ENCODE results near the gene TUBA4B. TPM values are rescaled to one million over a fixed set of nuclear protein-coding genes. Genes with fewer than 3 reads are reported as not detected.
A peak's percentile ranks its signal among the peaks of the same experiment; 100 is the strongest.

TUBA4B gene
- total RNA-seq, 6 experiments from 2014 or later = 0.27 to 2.0 (median 0.57) TPM; not detected in 2

DNA sequence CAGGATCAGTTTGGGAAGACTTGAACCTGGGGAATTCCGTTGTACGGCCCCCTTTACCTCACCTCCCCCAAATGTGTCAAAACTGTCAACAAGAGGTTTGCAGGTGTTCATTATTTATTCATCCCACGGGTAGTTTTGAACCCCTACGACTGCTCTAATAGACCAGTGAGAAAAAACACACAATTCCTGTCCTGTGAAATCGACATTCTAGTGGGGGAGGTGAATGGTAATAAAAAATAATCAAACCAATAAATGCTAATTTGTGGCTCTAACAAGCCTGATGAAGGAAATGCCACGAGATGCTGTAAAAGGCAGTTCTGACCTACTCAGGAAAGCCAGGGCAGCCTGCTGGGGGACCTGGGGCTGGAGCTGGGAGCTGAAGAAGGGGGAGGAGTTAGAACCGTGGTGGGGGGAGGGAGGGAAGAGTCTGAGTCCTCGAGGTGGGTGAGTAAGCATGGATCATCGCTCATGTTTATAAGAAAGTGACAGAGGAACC is 25.7 kb downstream of the TUBA4B start:
- Histone ChIP-seq H3K9me3 (no peaks in the 10 kb centered on the region), H3K27me3 (no peaks in the 10 kb centered on the region)
- WGBS (ENCODE audit: insufficient coverage, low coverage, low lambda C conversion rate, missing lambda C conversion rate) = 12% methylated on average over 8 of the region's 9 CpGs

DNA sequence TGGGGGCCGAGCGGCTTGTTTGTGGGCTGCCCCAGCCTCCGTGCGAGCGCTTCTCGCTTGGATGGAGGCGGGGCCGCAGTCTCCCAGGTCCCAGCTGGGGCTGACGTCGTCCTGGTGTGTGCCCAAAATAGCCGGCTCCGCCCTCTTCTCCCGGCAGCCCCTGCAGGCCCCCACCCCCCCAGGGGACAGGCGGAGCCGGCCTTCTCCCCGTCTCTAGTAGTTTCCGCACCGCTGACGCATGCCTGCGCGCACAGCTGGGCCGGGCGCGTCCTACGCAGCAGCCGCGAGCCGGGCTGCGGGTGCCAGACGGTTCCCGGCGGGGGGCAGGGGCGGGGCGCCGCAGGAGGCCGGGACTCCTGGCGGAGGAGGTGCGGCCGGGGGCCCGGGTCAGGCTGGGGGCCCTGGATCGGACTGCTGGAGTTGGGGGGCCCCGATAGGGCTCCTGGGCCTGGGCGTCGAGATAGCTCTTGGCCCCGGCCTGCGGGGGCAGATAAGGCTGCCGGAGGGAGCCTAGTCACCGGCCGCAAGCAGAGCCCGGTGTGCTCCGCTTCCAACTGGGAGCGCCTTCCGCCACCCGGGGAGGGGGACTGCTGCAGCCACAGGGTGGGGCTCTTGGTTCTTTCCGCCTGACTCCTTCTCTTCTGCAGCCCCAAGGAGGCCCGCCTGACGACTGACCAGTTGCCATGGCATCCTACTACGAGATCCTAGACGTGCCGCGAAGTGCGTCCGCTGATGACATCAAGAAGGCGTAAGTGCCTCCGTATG is 26.3 kb downstream of the TUBA4B start, which contains the start of gene DNAJB2:
Gene DNAJB2, plus strand, starts transcription at position 216 of the 765 bp plus-strand sequence. Its CDS starts 468 bp downstream, at position 684.
- no peaks in the 10 kb centered on the region for H3K9me3 ChIP-seq
- peaks cover 0 to 15% (median 0%) of the 10 kb centered on the region in 4 donors for H3K4me1 ChIP-seq
- H3K27me3 ChIP-seq = no peaks in the 10 kb centered on the region
- peaks cover 0 to 33% (median 5%) of the 10 kb centered on the region in 4 donors for H3K36me3 ChIP-seq
- ATAC-seq = peak; percentile 94 to 97 (median 96)
- peak; percentile 99 for DNase-seq
- peak within 1 kb of the TSS; percentile 95 to 100 (median 99) for H3K27ac ChIP-seq
- H3K4me3 ChIP-seq = peak within 1 kb of the TSS; percentile 48 to 93 (median 75)
- intact Hi-C loops (cut with DNase I) = no loop called here
- TF ChIP-seq POLR2A (IDR thresholded peaks at IDR 0.05) = peak; percentile 96
- TF ChIP-seq, protein P1, sequence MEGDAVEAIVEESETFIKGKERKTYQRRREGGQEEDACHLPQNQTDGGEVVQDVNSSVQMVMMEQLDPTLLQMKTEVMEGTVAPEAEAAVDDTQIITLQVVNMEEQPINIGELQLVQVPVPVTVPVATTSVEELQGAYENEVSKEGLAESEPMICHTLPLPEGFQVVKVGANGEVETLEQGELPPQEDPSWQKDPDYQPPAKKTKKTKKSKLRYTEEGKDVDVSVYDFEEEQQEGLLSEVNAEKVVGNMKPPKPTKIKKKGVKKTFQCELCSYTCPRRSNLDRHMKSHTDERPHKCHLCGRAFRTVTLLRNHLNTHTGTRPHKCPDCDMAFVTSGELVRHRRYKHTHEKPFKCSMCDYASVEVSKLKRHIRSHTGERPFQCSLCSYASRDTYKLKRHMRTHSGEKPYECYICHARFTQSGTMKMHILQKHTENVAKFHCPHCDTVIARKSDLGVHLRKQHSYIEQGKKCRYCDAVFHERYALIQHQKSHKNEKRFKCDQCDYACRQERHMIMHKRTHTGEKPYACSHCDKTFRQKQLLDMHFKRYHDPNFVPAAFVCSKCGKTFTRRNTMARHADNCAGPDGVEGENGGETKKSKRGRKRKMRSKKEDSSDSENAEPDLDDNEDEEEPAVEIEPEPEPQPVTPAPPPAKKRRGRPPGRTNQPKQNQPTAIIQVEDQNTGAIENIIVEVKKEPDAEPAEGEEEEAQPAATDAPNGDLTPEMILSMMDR (IDR thresholded peaks at IDR 0.05) = peak in 1 of 4 donors; percentile 5
- WGBS (ENCODE audit: insufficient coverage, low coverage, low lambda C conversion rate, missing lambda C conversion rate) = 0% methylated on average over 12 of the region's 65 CpGs

More for the DNA sequence above, 25.7 kb downstream of the TUBA4B start:
- ATAC-seq (peak in 2 of 4 donors; percentile 52 to 61), DNase-seq (no peak)
- Histone ChIP-seq H3K4me1 (peaks cover 0 to 15% (median 0%) of the 10 kb centered on the region in 4 donors), H3K27ac (peak overlapping the region; percentile 95 to 100 (median 99)), H3K36me3 (peaks cover 0 to 28% (median 5%) of the 10 kb centered on the region in 4 donors), H3K4me3 (peak overlapping the region; percentile 48 to 93 (median 75))
- intact Hi-C loops (cut with DNase I) = no loop called here
- TF ChIP-seq POLR2A (IDR thresholded peaks at IDR 0.05) = no peak
- TF ChIP-seq, protein P1 (IDR thresholded peaks at IDR 0.05) = no peak

DNA sequence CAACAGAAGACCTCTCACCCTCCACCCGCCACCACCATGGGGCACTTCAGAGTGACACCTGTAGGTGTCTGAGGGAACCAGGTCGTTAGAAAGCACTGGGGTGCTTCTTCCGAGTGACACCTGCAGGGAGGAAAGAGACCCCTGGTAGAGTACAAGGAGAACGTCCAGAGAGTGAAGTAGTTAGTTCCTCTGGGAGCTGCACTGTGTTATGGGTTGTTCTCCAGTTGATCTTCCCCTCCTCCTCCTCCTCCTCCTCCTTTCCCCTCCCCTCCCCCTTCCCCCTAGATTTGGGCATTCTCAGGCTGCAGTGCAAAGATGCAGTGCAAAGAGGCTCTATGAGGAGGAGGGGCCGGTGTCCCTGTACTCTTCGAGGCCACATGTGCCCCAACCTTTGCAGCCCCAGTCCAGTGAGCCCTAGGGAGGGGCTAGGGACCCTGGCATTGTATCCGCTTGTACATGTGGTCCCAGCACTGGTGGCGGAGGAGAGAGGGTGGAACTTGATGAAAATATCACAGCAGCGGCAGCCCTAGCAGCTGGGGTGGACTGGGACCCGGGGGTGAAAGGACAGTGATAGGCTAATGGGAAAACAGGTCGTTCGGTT is 27.0 kb downstream of the TUBA4B start:
- intact Hi-C loops (cut with DNase I) = no loop called here
- DNase-seq = no peak
- no peak for TF ChIP-seq POLR2A (IDR thresholded peaks at IDR 0.05)
- TF ChIP-seq, protein P1 (IDR thresholded peaks at IDR 0.05) = peak in 1 of 4 donors; percentile 13
- Histone ChIP-seq H3K4me3 (peak overlapping the region; percentile 48 to 93 (median 75)), H3K4me1 (peaks cover 0 to 15% (median 0%) of the 10 kb centered on the region in 4 donors), H3K27me3 (no peaks in the 10 kb centered on the region), H3K9me3 (no peaks in the 10 kb centered on the region), H3K36me3 (peaks cover 0 to 40% (median 8%) of the 10 kb centered on the region in 4 donors), H3K27ac (peak overlapping the region; percentile 95 to 100 (median 99))
- ATAC-seq = peak in 1 of 4 donors; percentile 1
- 40% methylated on average over 9 of the region's 12 CpGs for WGBS (ENCODE audit: insufficient coverage, low coverage, low lambda C conversion rate, missing lambda C conversion rate)

DNA sequence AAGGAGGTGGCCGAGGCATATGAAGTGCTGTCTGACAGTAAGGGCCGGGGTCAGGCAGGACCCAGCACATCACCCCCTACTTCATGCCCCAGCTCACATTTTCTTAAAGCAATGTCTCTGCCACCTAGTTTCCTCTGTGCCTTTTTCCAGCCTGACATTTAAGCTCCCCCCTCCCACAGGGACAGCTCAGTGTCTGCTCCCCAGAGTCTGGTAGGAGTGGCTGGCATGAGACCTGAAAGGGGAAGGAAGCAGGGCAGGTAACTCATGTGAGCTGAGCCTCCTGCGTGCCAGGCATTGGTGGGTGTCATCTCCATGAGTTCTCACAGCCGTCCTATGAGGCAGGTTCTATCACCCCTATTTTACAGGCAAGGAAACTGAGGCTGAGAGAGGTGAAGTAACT is 27.6 kb downstream of the TUBA4B start:
- H3K27me3 ChIP-seq = no peaks in the 10 kb centered on the region
- H3K4me1 ChIP-seq = peaks cover 0 to 15% (median 0%) of the 10 kb centered on the region in 4 donors
- peak overlapping the region in 1 of 3 donors; percentile 99 for H3K27ac ChIP-seq
- no peak for ATAC-seq
- no peak for DNase-seq
- no peak overlapping the region for H3K4me3 ChIP-seq
- H3K36me3 ChIP-seq = peaks cover 0 to 47% (median 10%) of the 10 kb centered on the region in 4 donors
- no peak for TF ChIP-seq POLR2A (IDR thresholded peaks at IDR 0.05)
- intact Hi-C loops (cut with DNase I) = no loop called here
- H3K9me3 ChIP-seq = no peaks in the 10 kb centered on the region
- 80% methylated on average over 1 of the region's 4 CpGs for WGBS (ENCODE audit: insufficient coverage, low coverage, low lambda C conversion rate, missing lambda C conversion rate)
